ENCODE data around the gene TBX6.

DNA sequence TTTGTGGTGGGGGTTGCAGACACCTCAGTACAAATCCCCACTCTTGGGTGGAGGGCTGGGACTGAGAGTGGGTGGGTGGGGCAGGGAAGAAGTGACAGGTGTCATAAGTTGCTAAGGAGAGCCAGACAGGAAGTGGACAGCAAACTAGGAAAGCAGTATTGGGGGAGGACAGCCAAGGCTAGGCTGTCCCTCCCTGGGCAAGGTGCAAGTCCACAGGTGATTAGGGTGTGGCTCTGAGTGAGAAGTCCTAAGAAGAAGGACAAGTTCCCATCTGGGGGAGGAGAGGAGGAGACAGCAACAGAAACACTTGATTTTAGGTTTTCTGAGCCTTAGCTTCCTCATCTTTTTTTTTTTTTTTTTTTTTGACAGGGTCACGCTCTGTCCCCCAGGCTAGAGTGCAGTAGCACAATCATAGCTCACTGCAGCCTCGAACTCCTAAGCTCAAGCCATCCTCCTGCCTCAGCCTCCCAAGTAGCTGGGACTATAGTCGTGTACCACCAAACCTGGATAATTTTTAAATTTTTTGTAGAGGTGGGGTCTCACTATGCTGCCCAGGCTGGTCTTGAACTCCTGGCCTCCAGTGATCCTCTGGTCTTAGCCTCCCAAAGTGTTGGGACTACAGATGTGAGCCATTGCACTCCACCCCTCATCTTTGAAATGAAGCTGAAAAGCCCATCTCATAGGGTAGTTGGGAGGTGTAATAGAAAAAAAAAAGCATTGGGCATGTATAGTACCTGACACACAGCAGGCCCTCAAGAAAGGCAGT, 28.8 kb upstream of the TBX6 start:
- TF ChIP-seq CTCF (IDR thresholded peaks at IDR 0.05) (no peak), ZFX (IDR thresholded peaks at IDR 0.05; ENCODE audit: borderline replicate concordance) (no peak)

All from 22Rv1 (cell line).